Duodenal mucosa (tissue), 2 donors: ENCODE results near the gene COX17.
"Not testable (repeated sequence)": the region's sequence is repeated elsewhere in the genome, so short reads cannot be mapped to it uniquely, and the experiment has no call there.

Experiments
- H3K27ac ChIP-seq: one replicate; pipeline ENCODE4 v1.7.0; 2013; ENCODE audit warnings: low read depth, low read length
- H3K27me3 ChIP-seq, 2 donors: one replicate each; pipeline ENCODE4 v1.7.0; 2013; ENCODE audit warnings: low read length in 2 of 2, control low read depth in 1 of 2; ENCODE audit not compliant: insufficient read depth in 2 of 2, control insufficient read depth in 1 of 2
- H3K36me3 ChIP-seq, 2 donors: one replicate each; pipeline ENCODE4 v1.7.0; 2013; ENCODE audit warnings: low read length in 2 of 2, control low read depth in 1 of 2; ENCODE audit not compliant: insufficient read depth in 2 of 2, control insufficient read depth in 1 of 2
- H3K4me1 ChIP-seq, 2 donors: one replicate each; pipeline ENCODE4 v1.7.0; 2013; ENCODE audit warnings: low read length in 2 of 2, control low read depth in 1 of 2; ENCODE audit not compliant: insufficient read depth in 2 of 2, control insufficient read depth in 1 of 2
- H3K4me3 ChIP-seq, 2 donors: one replicate each; pipeline ENCODE4 v1.7.0; 2013; ENCODE audit warnings: low read length in 2 of 2, low read depth in 1 of 2
- H3K9ac ChIP-seq, 2 donors: one replicate each; pipeline ENCODE4 v1.7.0; 2013; ENCODE audit warnings: low read length in 2 of 2, low read depth in 1 of 2
- H3K9me3 ChIP-seq, 2 donors: one replicate each; pipeline ENCODE4 v1.7.0; 2013; ENCODE audit warnings: low read length in 2 of 2, control low read depth in 1 of 2; ENCODE audit not compliant: control insufficient read depth in 1 of 2

The COX17 gene

DNA sequence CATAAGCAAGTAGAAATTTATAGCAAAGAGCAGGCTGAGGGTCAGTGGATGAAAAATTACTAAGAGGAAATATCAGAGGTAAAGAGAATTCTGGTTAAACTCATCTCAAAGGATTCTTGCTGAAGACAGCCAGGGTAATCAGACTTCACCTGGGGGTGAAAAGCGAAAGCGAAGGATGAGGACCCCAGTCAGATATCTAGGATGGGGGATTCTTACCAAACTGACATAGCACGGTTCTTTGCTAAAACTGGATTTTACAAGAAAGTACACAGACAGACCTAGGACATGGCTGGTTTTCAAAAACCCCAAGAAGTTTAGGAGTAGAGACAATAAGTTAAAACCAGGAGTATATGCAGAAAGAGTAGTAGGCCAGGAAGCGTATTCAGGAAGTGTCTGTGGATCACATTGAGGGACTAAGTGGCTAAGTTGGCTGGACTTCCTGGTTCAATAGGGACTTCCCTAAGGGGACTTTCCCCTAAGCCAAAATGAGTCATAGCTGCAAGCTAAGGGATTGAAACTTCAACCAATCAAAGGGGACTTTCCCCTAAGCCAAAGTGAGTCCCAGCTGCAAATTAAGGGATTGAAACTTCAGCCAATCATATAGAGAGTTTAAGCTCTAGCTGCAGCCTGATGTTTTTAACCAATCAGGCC is 23.2 kb upstream of the COX17 start:
- Histone ChIP-seq H3K36me3 (no peaks in the 10 kb centered on the region), H3K27me3 (no peaks in the 10 kb centered on the region), H3K9ac (no peak overlapping the region), H3K4me3 (peak overlapping the region in 1 of 2 donors; percentile 34), H3K4me1 (peaks cover 16 to 21% of the 10 kb centered on the region in 2 donors), H3K27ac (no peak overlapping the region), H3K9me3 (peaks cover 0 to 2% of the 10 kb centered on the region in 2 donors)

DNA sequence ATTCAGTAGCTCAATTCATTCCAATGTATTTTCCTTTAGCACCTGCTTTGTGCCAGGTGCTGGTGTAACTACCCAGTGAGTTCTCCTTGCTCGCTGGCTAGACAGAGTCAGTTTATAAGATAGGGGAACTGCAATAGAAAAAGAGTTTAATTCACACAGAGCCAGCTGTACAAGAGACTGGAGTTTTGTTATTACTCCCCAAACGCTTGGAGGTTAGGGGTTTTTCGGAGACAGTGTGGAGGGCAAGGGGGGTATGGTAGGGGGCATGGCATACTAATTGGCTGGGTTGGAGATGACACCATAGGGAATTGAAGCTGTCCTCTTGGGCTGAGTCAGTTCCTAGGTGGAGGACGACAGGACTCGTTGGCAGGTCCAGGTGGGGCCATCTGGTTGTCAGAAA is 20.2 kb upstream of the COX17 start:
- Histone ChIP-seq H3K27ac (no peak overlapping the region), H3K4me3 (no peak overlapping the region), H3K27me3 (no peaks in the 10 kb centered on the region), H3K36me3 (no peaks in the 10 kb centered on the region), H3K4me1 (peaks cover 10 to 12% of the 10 kb centered on the region in 2 donors), H3K9ac (no peak overlapping the region), H3K9me3 (peaks cover 0 to 2% of the 10 kb centered on the region in 2 donors)

DNA sequence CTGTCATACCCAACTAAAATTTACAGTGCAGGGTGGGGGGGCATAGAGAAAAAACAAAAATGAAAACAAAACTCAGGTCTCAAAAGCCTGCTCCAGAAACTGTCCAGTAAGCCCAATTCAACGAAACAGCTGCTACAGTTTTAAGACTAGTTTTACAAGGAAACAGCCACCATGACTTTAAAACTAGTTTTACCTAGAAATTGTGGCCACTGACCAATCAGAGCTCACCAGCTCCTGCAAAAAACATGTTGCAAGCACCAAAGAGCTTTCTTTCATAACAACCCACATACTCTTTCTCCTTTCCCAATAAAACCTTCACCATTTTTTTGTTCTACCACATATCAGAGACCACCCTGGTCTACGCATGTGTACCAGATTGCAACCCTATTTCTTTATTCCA is 18.3 kb upstream of the COX17 start:
- Histone ChIP-seq H3K4me1 (peaks cover 0 to 4% of the 10 kb centered on the region in 2 donors), H3K27me3 (no peaks in the 10 kb centered on the region), H3K9me3 (no peaks in the 10 kb centered on the region), H3K36me3 (no peaks in the 10 kb centered on the region), H3K27ac (no peak overlapping the region), H3K9ac (no peak overlapping the region), H3K4me3 (no peak overlapping the region)

DNA sequence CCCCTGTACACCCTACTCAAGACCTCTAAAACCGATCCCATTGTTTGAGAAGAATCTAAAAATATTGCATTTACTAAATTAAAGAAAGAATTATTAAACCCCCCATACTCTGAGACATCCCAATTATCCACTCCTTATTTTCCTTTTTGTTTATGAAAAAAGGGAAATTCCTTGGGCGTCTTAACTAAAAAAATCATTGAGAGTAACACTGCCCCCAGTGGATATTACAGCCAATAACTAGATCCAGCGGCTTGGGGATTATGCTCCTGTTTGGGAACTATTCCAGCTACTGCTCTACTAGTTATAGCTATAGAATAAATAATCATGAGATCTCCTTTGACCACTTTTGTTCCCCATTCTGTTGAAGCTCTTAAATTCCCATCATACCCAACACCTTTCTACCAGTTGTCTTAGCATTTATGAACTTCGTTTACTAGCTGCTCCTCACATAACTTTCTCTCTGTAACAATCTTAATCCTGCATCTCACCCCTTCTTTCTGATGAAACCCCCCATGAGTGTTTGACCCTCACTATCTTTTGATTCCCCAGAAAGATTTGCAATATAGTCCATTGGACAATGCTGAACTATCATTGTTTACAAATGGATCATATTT is 12.9 kb upstream of the COX17 start:
- no peaks in the 10 kb centered on the region for H3K36me3 ChIP-seq
- H3K4me3 ChIP-seq: no peak overlapping the region
- no peak overlapping the region for H3K27ac ChIP-seq
- no peaks in the 10 kb centered on the region for H3K9me3 ChIP-seq
- H3K4me1 ChIP-seq: no peaks in the 10 kb centered on the region
- no peak overlapping the region for H3K9ac ChIP-seq
- no peaks in the 10 kb centered on the region for H3K27me3 ChIP-seq

DNA sequence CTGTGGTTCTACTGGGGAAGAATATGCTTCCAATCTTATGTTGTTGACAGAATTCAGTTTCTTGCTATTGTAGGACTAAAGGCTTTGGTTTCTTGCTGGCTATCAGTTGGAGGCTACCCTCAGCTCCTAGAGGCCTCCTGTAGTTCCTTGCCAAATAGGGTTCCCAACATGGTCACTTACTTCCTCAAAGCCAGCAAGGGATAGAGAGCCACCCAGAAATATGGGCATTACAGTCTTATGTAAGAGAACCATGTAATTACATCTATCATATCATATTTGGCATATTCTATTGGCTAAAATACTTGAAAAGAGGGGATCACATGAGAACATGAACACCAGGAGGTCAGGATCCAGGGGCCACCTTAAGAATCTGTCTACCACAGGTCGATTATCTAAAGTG is 6.2 kb upstream of the COX17 start:
- H3K4me3 ChIP-seq: no peak overlapping the region
- H3K9me3 ChIP-seq: no peaks in the 10 kb centered on the region
- H3K9ac ChIP-seq: no peak overlapping the region
- H3K27ac ChIP-seq: no peak overlapping the region
- no peaks in the 10 kb centered on the region for H3K27me3 ChIP-seq
- H3K36me3 ChIP-seq: no peaks in the 10 kb centered on the region
- no peaks in the 10 kb centered on the region for H3K4me1 ChIP-seq

DNA sequence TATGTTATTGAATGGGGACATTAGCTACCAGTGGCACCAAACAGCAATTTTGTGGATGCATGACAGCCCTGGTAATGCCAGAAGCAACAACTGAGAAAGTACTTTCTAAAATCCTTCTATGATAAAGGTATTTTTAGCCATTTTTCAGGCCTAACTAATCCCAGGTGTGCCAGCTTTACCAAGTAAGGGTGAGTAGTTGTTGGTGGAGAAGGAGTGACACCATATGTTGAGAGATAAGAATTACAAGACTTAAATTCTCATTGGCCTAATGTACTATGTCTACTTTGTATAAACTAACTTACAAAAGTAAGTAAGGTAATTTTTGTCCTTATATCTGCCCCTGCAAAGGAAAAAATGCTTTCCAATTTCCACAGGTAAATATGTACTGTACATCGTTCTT is 4.1 kb upstream of the COX17 start:
- Histone ChIP-seq H3K36me3 (no peaks in the 10 kb centered on the region), H3K9ac (no peak overlapping the region), H3K27ac (no peak overlapping the region), H3K9me3 (no peaks in the 10 kb centered on the region), H3K4me3 (no peak overlapping the region), H3K4me1 (peaks cover 3 to 4% of the 10 kb centered on the region in 2 donors), H3K27me3 (no peaks in the 10 kb centered on the region)

DNA sequence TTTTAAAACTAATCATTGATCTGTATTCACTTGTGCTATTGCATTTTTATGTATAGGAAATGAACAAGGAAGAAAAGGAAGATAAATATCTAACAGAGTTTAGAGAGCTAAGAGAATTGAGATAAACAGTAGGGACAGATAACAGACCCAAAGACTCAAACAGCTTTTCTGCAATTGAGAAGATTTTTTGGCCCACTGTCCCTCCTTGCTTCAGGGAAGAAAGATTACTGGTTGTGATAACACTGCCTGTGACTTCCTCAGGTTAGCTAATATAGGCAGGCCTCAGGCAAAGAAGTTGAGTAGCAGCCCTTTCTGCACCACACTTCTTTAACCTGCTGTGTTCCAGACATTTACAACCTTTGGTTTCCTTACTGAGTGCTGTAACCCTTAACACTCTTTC is 2.7 kb upstream of the COX17 start:
- Histone ChIP-seq H3K9ac (no peak overlapping the region), H3K27ac (no peak overlapping the region)

DNA sequence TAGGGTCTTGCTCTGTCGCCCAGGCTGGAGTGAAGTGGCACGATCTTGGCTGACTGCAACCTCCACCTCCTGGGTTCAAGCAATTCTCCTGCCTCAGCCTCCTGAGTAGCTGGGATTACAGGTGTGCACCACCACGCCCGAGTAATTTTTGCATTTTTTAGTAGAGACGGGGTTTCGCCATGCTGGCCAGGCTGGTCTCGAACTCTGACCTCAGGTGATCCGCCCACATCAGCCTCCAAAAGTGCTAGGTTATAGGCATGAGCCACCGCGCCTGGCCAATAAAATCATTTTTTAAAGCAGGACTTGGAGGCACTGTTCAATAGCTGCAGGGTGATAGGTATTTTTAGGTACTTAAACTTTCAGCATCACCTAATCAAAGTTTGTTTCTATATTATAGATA is 1.0 kb upstream of the COX17 start:
- H3K27ac ChIP-seq, H3K27me3 ChIP-seq, H3K9me3 ChIP-seq, H3K9ac ChIP-seq, H3K4me3 ChIP-seq: not testable (repeated sequence)
- Histone ChIP-seq H3K4me1 (peaks cover 11 to 13% of the 10 kb centered on the region in 2 donors), H3K36me3 (peaks cover 6 to 17% of the 10 kb centered on the region in 2 donors)

More for the DNA sequence above, 2.7 kb upstream of the COX17 start:
- Histone ChIP-seq H3K27me3 (no peaks in the 10 kb centered on the region), H3K36me3 (peaks cover 0 to under 1% of the 10 kb centered on the region in 2 donors), H3K4me3 (no peak overlapping the region), H3K4me1 (peaks cover 11 to 13% of the 10 kb centered on the region in 2 donors), H3K9me3 (no peaks in the 10 kb centered on the region)

DNA sequence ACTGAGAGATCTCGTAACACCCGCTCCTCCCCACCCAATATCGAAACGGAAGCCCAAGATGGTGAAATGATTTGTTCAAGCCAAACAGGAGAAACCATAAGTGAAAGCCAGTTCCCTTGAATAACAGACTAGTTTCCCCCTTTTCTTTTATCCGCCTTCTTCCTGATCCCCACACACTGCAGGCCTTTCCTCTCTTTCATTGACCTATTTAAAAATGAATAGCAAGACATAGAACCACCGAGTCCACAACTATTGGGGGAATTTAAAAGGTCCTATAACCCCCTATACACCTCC is 382 bp upstream of the COX17 start:
- peak overlapping the region; percentile 72 to 90 for H3K4me3 ChIP-seq
- peak overlapping the region; percentile 77 for H3K27ac ChIP-seq
- peak overlapping the region; percentile 59 to 69 for H3K9ac ChIP-seq
- H3K9me3 ChIP-seq: no peaks in the 10 kb centered on the region
- no peaks in the 10 kb centered on the region for H3K27me3 ChIP-seq
- peaks cover 13 to 15% of the 10 kb centered on the region in 2 donors for H3K4me1 ChIP-seq
- H3K36me3 ChIP-seq: peaks cover 10 to 21% of the 10 kb centered on the region in 2 donors

DNA sequence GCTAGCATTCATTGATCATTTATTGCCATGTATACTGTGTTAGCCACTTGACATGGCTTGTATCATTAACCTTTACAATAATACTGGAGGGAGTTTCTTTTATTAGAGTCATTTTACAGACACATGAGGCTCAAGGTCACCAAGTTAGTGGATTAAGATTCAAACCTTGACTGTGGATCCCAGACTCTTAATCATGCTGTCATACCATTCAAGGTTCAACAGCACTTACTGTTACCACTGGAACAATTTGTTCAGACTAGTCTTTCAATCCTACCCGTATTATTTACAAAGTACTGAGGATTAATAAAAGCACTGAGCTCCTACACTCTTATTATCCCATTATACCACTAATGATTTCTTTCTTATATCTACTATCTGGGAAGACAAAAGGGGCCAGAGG is 1.2 kb downstream of the COX17 start:
- peak overlapping the region; percentile 72 to 90 for H3K4me3 ChIP-seq
- no peaks in the 10 kb centered on the region for H3K27me3 ChIP-seq
- H3K36me3 ChIP-seq: peaks cover 10 to 33% of the 10 kb centered on the region in 2 donors
- H3K4me1 ChIP-seq: peaks cover 13 to 15% of the 10 kb centered on the region in 2 donors
- H3K27ac ChIP-seq: no peak overlapping the region
- H3K9ac ChIP-seq: peak overlapping the region; percentile 58 to 65
- H3K9me3 ChIP-seq: no peaks in the 10 kb centered on the region
